SK-N-SH treated with all-trans-retinoic acid at 6 μM for 48 hours (cell line): ENCODE results near the gene SFT2D1.

ENCODE experiments used
- ATAC-seq: fragments of 200-7000 bp; cut with Tn5 transposase; 3 replicates; pipeline ENCODE4 v1.9.1; 2020; ENCODE audit warnings: mild to moderate bottlenecking, moderate library complexity
- ARNTL ChIP-seq: fragments of 450-650 bp; formaldehyde crosslinking; IDR thresholded peaks from 2 replicates; pipeline ENCODE4 v1.5.0; 2020; ENCODE audit warnings: low read depth, mild to moderate bottlenecking, moderate library complexity, borderline replicate concordance
- BACH2 ChIP-seq: fragments of 250-450 bp; sonication (Bioruptor Pico); IDR thresholded peaks from 2 replicates; pipeline ENCODE4 v1.9.0; 2021; ENCODE audit warnings: mild to moderate bottlenecking, borderline replicate concordance
- CSDC2 ChIP-seq: fragments of 250-450 bp; sonication (Bioruptor Pico); IDR thresholded peaks from 2 replicates; pipeline ENCODE4 v1.5.0; 2020; ENCODE audit warnings: mild to moderate bottlenecking, moderate library complexity
- ESRRG ChIP-seq: fragments of 250-450 bp; sonication (Bioruptor Pico); IDR thresholded peaks from 2 replicates; pipeline ENCODE4 v1.6.1; 2021; ENCODE audit warnings: mild to moderate bottlenecking
- GLIS3 ChIP-seq: fragments of 250-450 bp; sonication (Bioruptor Pico); IDR thresholded peaks from 2 replicates; pipeline ENCODE4 v1.5.0; 2020; ENCODE audit warnings: mild to moderate bottlenecking, moderate library complexity
- ISL1 ChIP-seq: fragments of 250-450 bp; sonication (Bioruptor Pico); IDR thresholded peaks from 2 replicates; pipeline ENCODE4 v2.1.2; 2022; ENCODE audit warnings: mild to moderate bottlenecking, moderate library complexity
- POU6F1 ChIP-seq: fragments of 250-450 bp; sonication (Bioruptor Pico); IDR thresholded peaks from 2 replicates; pipeline ENCODE4 v1.8.0; 2021; ENCODE audit warnings: low read depth, mild to moderate bottlenecking, moderate library complexity, borderline replicate concordance
- PPARA ChIP-seq: fragments of 250-450 bp; sonication (Bioruptor Pico); IDR thresholded peaks from 2 replicates; pipeline ENCODE4 v1.5.0; 2020; ENCODE audit warnings: mild to moderate bottlenecking, borderline replicate concordance
- RARB ChIP-seq: fragments of 250-450 bp; sonication (Bioruptor Pico); IDR thresholded peaks from 2 replicates; pipeline ENCODE4 v1.8.0; 2021; ENCODE audit warnings: mild to moderate bottlenecking, moderate library complexity
- SNAI2 ChIP-seq: fragments of 250-450 bp; sonication (Bioruptor Pico); IDR thresholded peaks from 2 replicates; pipeline ENCODE4 v1.5.0; 2020; ENCODE audit warnings: mild to moderate bottlenecking, moderate library complexity
- TCF4 ChIP-seq: fragments of 250-450 bp; sonication (Bioruptor Pico); IDR thresholded peaks from 2 replicates; pipeline ENCODE4 v1.8.0; 2021; ENCODE audit warnings: mild to moderate bottlenecking, moderate library complexity, borderline replicate concordance
- ZC3H10 ChIP-seq: fragments of 250-450 bp; sonication (Bioruptor Pico); IDR thresholded peaks from 2 replicates; pipeline ENCODE4 v1.5.1; 2021; ENCODE audit warnings: mild to moderate bottlenecking, moderate library complexity
- ZFP3 ChIP-seq: fragments of 250-450 bp; sonication (Bioruptor Pico); IDR thresholded peaks from 2 replicates; pipeline ENCODE4 v1.5.0; 2020; ENCODE audit warnings: mild to moderate bottlenecking, moderate library complexity
- ZNF565 ChIP-seq: fragments of 450-650 bp; formaldehyde crosslinking; conservative IDR thresholded peaks from 2 replicates; pipeline ENCODE4 v1.5.0; 2020; ENCODE audit warnings: low read depth, mild to moderate bottlenecking, moderate library complexity
- ZNF8 ChIP-seq: fragments of 450-650 bp; formaldehyde crosslinking; IDR thresholded peaks from 2 replicates; pipeline ENCODE4 v1.5.0; 2020; ENCODE audit warnings: mild to moderate bottlenecking, moderate library complexity
- TF ChIP-seq, protein P1 (sequence below): fragments of 250-450 bp; sonication (Bioruptor Pico); IDR thresholded peaks from 2 replicates; pipeline ENCODE4 v1.8.0; 2020; ENCODE audit warnings: mild to moderate bottlenecking, moderate library complexity, borderline replicate concordance
- TF ChIP-seq, protein P2 (sequence below): fragments of 250-450 bp; sonication (Bioruptor Pico); IDR thresholded peaks from 2 replicates; pipeline ENCODE4 v1.5.1; 2021; ENCODE audit warnings: mild to moderate bottlenecking, moderate library complexity

SFT2D1 gene

DNA sequence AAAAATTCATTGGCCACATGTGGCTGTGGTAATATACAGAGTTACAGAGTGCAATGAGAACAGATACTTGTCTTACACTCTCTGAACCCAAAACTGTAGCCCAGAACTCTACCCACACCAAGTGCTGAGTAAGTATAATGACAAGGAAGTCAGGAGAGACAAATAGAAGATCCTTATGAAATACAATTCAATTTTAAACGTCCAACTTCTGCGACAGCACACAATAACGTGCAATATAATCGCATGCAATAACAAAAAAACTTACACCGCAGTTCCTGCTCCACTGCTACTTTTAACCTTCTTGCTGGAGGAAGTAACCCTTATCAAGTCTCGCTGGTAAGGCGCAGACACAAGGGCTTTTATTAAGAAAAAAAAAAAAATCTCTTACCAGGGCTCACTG is 881 bp downstream of the SFT2D1 start:
- no peak for ATAC-seq
- no peak for TF ChIP-seq ZNF565 (CRISPR knock-in tag)

DNA sequence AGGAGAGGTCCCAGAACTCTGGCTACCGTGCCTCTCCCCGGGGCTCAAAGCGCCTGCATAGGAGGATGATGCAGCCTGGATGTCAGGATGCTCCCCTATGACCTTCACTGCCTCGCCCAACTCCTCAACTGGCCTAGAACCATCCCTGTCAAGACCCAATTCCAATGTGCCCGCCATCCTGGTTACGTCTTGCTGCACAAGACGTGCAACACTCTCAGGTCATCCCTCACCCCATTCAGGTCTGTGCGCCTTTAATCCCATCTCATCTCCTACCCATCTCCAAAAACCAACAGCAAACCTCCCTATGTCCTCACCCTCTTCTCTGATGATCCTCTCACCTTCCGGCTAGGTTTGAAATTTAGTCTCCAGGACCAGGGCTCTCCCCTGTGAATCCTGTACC is 3.5 kb downstream of the SFT2D1 start:
- TF ChIP-seq RARB (CRISPR knock-in tag): no peak
- ATAC-seq: no peak

DNA sequence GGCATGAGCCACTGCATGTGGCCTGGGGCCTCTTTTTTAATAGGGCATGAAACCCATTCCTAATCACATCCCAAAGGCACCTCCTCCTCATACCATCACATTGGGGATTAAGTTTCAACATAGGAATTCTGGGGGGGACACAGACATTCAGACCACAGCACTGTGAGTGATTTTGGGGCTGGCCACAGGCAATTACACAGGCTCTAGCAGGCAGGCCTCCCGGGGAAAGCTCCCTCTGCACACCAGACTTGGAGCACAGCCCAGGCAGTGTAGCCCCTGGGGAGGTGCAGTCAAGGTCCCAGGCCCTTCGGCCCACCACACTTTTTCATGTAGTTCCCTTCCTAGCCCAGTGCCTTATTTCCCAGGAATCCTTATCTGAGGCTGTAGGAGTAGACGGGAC is 5.5 kb downstream of the SFT2D1 start:
- no peak for ATAC-seq
- TF ChIP-seq ESRRG (CRISPR knock-in tag): no peak
- TF ChIP-seq ARNTL (CRISPR knock-in tag): no peak
- TF ChIP-seq, protein P1, sequence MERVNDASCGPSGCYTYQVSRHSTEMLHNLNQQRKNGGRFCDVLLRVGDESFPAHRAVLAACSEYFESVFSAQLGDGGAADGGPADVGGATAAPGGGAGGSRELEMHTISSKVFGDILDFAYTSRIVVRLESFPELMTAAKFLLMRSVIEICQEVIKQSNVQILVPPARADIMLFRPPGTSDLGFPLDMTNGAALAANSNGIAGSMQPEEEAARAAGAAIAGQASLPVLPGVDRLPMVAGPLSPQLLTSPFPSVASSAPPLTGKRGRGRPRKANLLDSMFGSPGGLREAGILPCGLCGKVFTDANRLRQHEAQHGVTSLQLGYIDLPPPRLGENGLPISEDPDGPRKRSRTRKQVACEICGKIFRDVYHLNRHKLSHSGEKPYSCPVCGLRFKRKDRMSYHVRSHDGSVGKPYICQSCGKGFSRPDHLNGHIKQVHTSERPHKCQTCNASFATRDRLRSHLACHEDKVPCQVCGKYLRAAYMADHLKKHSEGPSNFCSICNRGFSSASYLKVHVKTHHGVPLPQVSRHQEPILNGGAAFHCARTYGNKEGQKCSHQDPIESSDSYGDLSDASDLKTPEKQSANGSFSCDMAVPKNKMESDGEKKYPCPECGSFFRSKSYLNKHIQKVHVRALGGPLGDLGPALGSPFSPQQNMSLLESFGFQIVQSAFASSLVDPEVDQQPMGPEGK: no peak
- TF ChIP-seq SNAI2 (CRISPR knock-in tag): no peak
- no peak for TF ChIP-seq ISL1
- TF ChIP-seq ZNF8: no peak
- TF ChIP-seq TCF4 (CRISPR knock-in tag): no peak
- TF ChIP-seq, protein P2, sequence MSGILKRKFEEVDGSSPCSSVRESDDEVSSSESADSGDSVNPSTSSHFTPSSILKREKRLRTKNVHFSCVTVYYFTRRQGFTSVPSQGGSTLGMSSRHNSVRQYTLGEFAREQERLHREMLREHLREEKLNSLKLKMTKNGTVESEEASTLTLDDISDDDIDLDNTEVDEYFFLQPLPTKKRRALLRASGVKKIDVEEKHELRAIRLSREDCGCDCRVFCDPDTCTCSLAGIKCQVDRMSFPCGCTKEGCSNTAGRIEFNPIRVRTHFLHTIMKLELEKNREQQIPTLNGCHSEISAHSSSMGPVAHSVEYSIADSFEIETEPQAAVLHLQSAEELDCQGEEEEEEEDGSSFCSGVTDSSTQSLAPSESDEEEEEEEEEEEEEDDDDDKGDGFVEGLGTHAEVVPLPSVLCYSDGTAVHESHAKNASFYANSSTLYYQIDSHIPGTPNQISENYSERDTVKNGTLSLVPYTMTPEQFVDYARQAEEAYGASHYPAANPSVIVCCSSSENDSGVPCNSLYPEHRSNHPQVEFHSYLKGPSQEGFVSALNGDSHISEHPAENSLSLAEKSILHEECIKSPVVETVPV (CRISPR knock-in tag): no peak
- TF ChIP-seq GLIS3 (CRISPR knock-in tag): no peak
- no peak for TF ChIP-seq POU6F1
- no peak for TF ChIP-seq CSDC2
- no peak for TF ChIP-seq ZC3H10 (CRISPR knock-in tag)
- TF ChIP-seq ZFP3 (CRISPR knock-in tag): no peak
- TF ChIP-seq BACH2 (CRISPR knock-in tag): no peak
- TF ChIP-seq PPARA: no peak

- no peak for TF ChIP-seq BACH2 (CRISPR knock-in tag)
- ATAC-seq: no peak
Measured at GRCh38 chr6:166335378-166336302, 6.7 kb downstream of the SFT2D1 start.

GRCh38 chr6:166334878-166335277 is 7.5 kb downstream of the SFT2D1 start:
- no peak for TF ChIP-seq BACH2 (CRISPR knock-in tag)
- TF ChIP-seq, protein P2 (CRISPR knock-in tag): no peak
- TF ChIP-seq, all 23 proteins: peak for 0
- no peak for ATAC-seq

- no peak for TF ChIP-seq ZNF565 (CRISPR knock-in tag)
- ATAC-seq: no peak
Measured at GRCh38 chr6:166333172-166333995, 9.0 kb downstream of the SFT2D1 start.
